H1 (cell line): ENCODE results near the gene FOXP2. TPM values are rescaled to one million over a fixed set of nuclear protein-coding genes. Genes with fewer than 3 reads are reported as not detected.

Experiments
- CTCF ChIA-PET: fragments of 300-600 bp; sonication (Branson Sonifier 250); formaldehyde crosslinking; loops from one replicate; lab custom pipeline; 2021; ENCODE audit not compliant: partially characterized antibody; lab: Charles Lee
- POLR2A ChIA-PET: fragments of 300-600 bp; sonication (Branson Sonifier 250); formaldehyde crosslinking; loops from one replicate; lab custom pipeline; 2021; ENCODE audit warnings: inconsistent platforms; ENCODE audit not compliant: partially characterized antibody; lab: Charles Lee
- DNase-seq, 2 experiments: peaks; one replicate each; pipeline versions ENCODE4 v3.0.0 to v3.0.0-alpha.2; 2010 to 2022; ENCODE audit warnings: low spot score in 2 of 2, low read depth in 1 of 2, mixed read lengths in 1 of 2
- FAIRE-seq: peaks from 2 replicates; lab custom pipeline; 2011; peaks lifted over from hg19 to GRCh38; lab: Jason Lieb, UNC
- H2AFZ ChIP-seq: 2 replicates; pipeline ENCODE4 v1.8.1; 2012; ENCODE audit warnings: low read length, inconsistent platforms
- H2AK5ac ChIP-seq: 2 replicates; pipeline ENCODE4 v1.6.1; 2013; ENCODE audit warnings: low read depth, low read length
- H2BK120ac ChIP-seq: replicated peaks from 2 replicates; pipeline ENCODE3; 2013; ENCODE audit warnings: low read depth, low read length, inconsistent platforms
- H2BK12ac ChIP-seq: 2 replicates; pipeline ENCODE4 v1.6.1; 2013; ENCODE audit warnings: low read depth, low read length
- H2BK15ac ChIP-seq: 2 replicates; pipeline ENCODE4 v1.6.1; 2013; ENCODE audit warnings: low read length
- H2BK20ac ChIP-seq: 2 replicates; pipeline ENCODE4 v1.6.1; 2013; ENCODE audit warnings: low read length
- H2BK5ac ChIP-seq: 2 replicates; pipeline ENCODE4 v1.6.1; 2013; ENCODE audit warnings: low read depth, low read length
- H3K14ac ChIP-seq: 2 replicates; pipeline ENCODE4 v1.6.1; 2013; ENCODE audit warnings: inconsistent platforms; ENCODE audit not compliant: insufficient read length
- H3K18ac ChIP-seq: 2 replicates; pipeline ENCODE4 v1.6.1; 2013; ENCODE audit warnings: low read length; ENCODE audit errors: extremely low read depth
- H3K23ac ChIP-seq: 2 replicates; pipeline ENCODE4 v1.6.1; 2013; ENCODE audit warnings: inconsistent platforms; ENCODE audit not compliant: insufficient read length
- H3K23me2 ChIP-seq: 2 replicates; pipeline ENCODE4 v1.6.1; 2013; ENCODE audit warnings: low read depth, low read length
- H3K27ac ChIP-seq: 2 replicates; pipeline ENCODE4 v1.6.1; 2011; ENCODE audit warnings: low read depth, low read length, inconsistent platforms
- H3K27me3 ChIP-seq, 4 experiments: replicated peaks in 1 of 4; 1 replicate in 1 of 4; 2 replicates in 3 of 4; pipeline versions ENCODE4 v1.6.1 to v1.8.1; 2011 to 2013; ENCODE audit warnings: low read length in 3 of 4, mild to moderate bottlenecking in 3 of 4, inconsistent platforms in 2 of 4, mixed read lengths in 2 of 4, moderate library complexity in 1 of 4; ENCODE audit not compliant: control insufficient read depth in 3 of 4, insufficient read depth in 3 of 4; ENCODE audit errors: extremely low read depth in 1 of 4
- H3K36me3 ChIP-seq, 4 experiments: 2 replicates each; pipeline versions ENCODE4 v1.6.1 to v1.8.1; 2011 to 2013; ENCODE audit warnings: mild to moderate bottlenecking in 4 of 4, low read length in 3 of 4, moderate library complexity in 2 of 4, control low read depth in 1 of 4, inconsistent platforms in 1 of 4; ENCODE audit not compliant: insufficient read depth in 4 of 4, control insufficient read depth in 2 of 4
- H3K4ac ChIP-seq: replicated peaks from 2 replicates; pipeline ENCODE3; 2013; ENCODE audit warnings: low read length, low read depth, mixed read lengths, inconsistent platforms; ENCODE audit not compliant: insufficient read length
- H3K4me1 ChIP-seq, 4 experiments: replicated peaks in 1 of 4; 1 replicate in 1 of 4; 2 replicates in 3 of 4; pipeline versions ENCODE4 v1.6.1 to v1.8.1; 2011 to 2013; ENCODE audit warnings: low read length in 3 of 4, inconsistent platforms in 2 of 4, mixed read lengths in 1 of 4; ENCODE audit not compliant: insufficient read depth in 4 of 4, control insufficient read depth in 3 of 4
- H3K4me2 ChIP-seq, 2 experiments: 2 replicates each; pipeline versions ENCODE4 v1.6.1 to v1.8.1; 2011 to 2013; ENCODE audit warnings: low read depth in 2 of 2, low read length in 2 of 2, control low read depth in 1 of 2, inconsistent platforms in 1 of 2, mild to moderate bottlenecking in 1 of 2; ENCODE audit not compliant: insufficient read depth in 1 of 2
- H3K4me3 ChIP-seq, 4 experiments: fragments of 200-600, 300-600 bp in 1 of 4; sonication (generic), shearing (Covaris generic), sonication (Bioruptor Twin) in 1 of 4; 2 replicates each; pipeline versions ENCODE4 v1.5.1 to v1.8.1; 2011 to 2016; ENCODE audit warnings: low read length in 4 of 4, low read depth in 3 of 4, control low read depth in 2 of 4, inconsistent platforms in 2 of 4, mild to moderate bottlenecking in 2 of 4, mixed read lengths in 1 of 4, moderate library complexity in 1 of 4; ENCODE audit not compliant: insufficient read depth in 2 of 4; ENCODE audit errors: extremely low read depth in 1 of 4
- H3K56ac ChIP-seq: replicated peaks from 2 replicates; pipeline ENCODE3; 2013; ENCODE audit warnings: low read depth, mild to moderate bottlenecking, mixed read lengths, low read length, inconsistent platforms; ENCODE audit not compliant: insufficient read length
- H3K79me1 ChIP-seq: 2 replicates; pipeline ENCODE4 v1.6.1; 2013; ENCODE audit warnings: low read depth, low read length, control low read depth
- H3K79me2 ChIP-seq, 2 experiments: 2 replicates each; pipeline versions ENCODE4 v1.6.1 to v1.8.1; 2012 to 2013; ENCODE audit warnings: low read length in 2 of 2, mild to moderate bottlenecking in 2 of 2, inconsistent platforms in 1 of 2; ENCODE audit not compliant: insufficient read depth in 2 of 2, control insufficient read depth in 1 of 2
- H3K9ac ChIP-seq, 4 experiments: replicated peaks in 1 of 4; 1 replicate in 1 of 4; 2 replicates in 3 of 4; pipeline versions ENCODE4 v1.6.1 to v1.8.1; 2011 to 2013; ENCODE audit warnings: low read depth in 3 of 4, low read length in 3 of 4, control low read depth in 2 of 4, mild to moderate bottlenecking in 2 of 4, moderate library complexity in 2 of 4, inconsistent platforms in 1 of 4; ENCODE audit errors: extremely low read depth in 1 of 4
- H3K9me3 ChIP-seq, 2 experiments: 2 replicates each; pipeline versions ENCODE4 v1.6.1 to v1.8.1; 2012 to 2013; ENCODE audit warnings: mild to moderate bottlenecking in 2 of 2, moderate library complexity in 2 of 2, control low read depth in 1 of 2, inconsistent platforms in 1 of 2, low read depth in 1 of 2, low read length in 1 of 2, mixed read lengths in 1 of 2; ENCODE audit not compliant: insufficient read depth in 2 of 2
- H4K20me1 ChIP-seq, 2 experiments: replicated peaks in 1 of 2; 2 replicates each; pipeline versions ENCODE3 to v1.8.1; 2011 to 2013; ENCODE audit warnings: inconsistent platforms in 2 of 2, low read length in 2 of 2, mild to moderate bottlenecking in 1 of 2; ENCODE audit not compliant: insufficient read depth in 2 of 2, control insufficient read depth in 1 of 2
- H4K5ac ChIP-seq: 2 replicates; pipeline ENCODE4 v1.6.1; 2013; ENCODE audit warnings: low read length, low read depth, mixed read lengths, inconsistent platforms; ENCODE audit not compliant: insufficient read length
- H4K8ac ChIP-seq: 2 replicates; pipeline ENCODE4 v1.8.0; 2013; ENCODE audit warnings: mild to moderate bottlenecking, moderate library complexity, low read length, inconsistent platforms; ENCODE audit not compliant: insufficient read depth; ENCODE audit errors: extremely low read depth
- H4K91ac ChIP-seq: replicated peaks from 2 replicates; pipeline ENCODE3; 2013; ENCODE audit warnings: low read length, mixed read lengths, inconsistent platforms; ENCODE audit not compliant: insufficient read length
- CHD2 ChIP-seq: IDR thresholded peaks from 2 replicates; pipeline ENCODE4 v1.6.1; 2012; ENCODE audit warnings: low read length, improper control_type of control experiment
- FOSL1 ChIP-seq: IDR thresholded peaks from 2 replicates; pipeline ENCODE4 v1.6.1; 2011; ENCODE audit warnings: mild to moderate bottlenecking, low read depth, low read length, moderate library complexity; ENCODE audit not compliant: insufficient read depth
- MAX ChIP-seq: IDR thresholded peaks from 2 replicates; pipeline ENCODE4 v1.6.1; 2012; ENCODE audit warnings: inconsistent platforms
- NANOG ChIP-seq: IDR thresholded peaks from 2 replicates; pipeline ENCODE4 v1.6.1; 2011; ENCODE audit warnings: low read length, low read depth, mild to moderate bottlenecking, inconsistent platforms; ENCODE audit not compliant: insufficient read depth, poor library complexity, severe bottlenecking
- POU5F1 ChIP-seq: IDR thresholded peaks from 2 replicates; pipeline ENCODE4 v1.6.1; 2011; ENCODE audit warnings: low read depth, mild to moderate bottlenecking, low read length, moderate library complexity
- RXRA ChIP-seq: IDR thresholded peaks from 2 replicates; pipeline ENCODE4 v1.6.1; 2011; ENCODE audit warnings: low read depth, mild to moderate bottlenecking, low read length, moderate library complexity; ENCODE audit not compliant: insufficient read depth
- SP4 ChIP-seq: IDR thresholded peaks from 2 replicates; pipeline ENCODE4 v1.6.1; 2012; ENCODE audit warnings: low read length, inconsistent platforms
- USF2 ChIP-seq: IDR thresholded peaks from 2 replicates; pipeline ENCODE4 v1.6.1; 2011; ENCODE audit warnings: low read length, improper control_type of control experiment
- WGBS, 2 experiments: shearing (Covaris generic) in 1 of 2; methylation state at CpG; one replicate each; pipeline versions ENCODE4 v1.1.6 to v1.1.7; 2013 to 2015; ENCODE audit warnings: low lambda C conversion rate in 2 of 2, mixed read lengths in 2 of 2, inconsistent platforms in 1 of 2, low coverage in 1 of 2, missing lambda C conversion rate in 1 of 2; ENCODE audit not compliant: insufficient replicate concordance in 2 of 2, insufficient coverage in 1 of 2, insufficient read length in 1 of 2; ENCODE audit errors: extremely low coverage in 1 of 2, missing lambda C conversion rate in 1 of 2; 5-methylcytosine and 5-hydroxymethylcytosine counted together
- polyA plus RNA-seq, 7 experiments: library from polyadenylated mRNA; depleted of rRNA in 3 of 7; stranded (reverse) in 5 of 7; unstranded in 2 of 7; fragments of >200 nt in 5 of 7; fragments of 200-250 nt in 2 of 7; gene quantifications; 1 replicate in 5 of 7; 2 replicates in 1 of 7; 4 replicates in 1 of 7; pipeline versions ENCODE4 v1.2.1 to v1.2.3, GENCODE V29; 2011 to 2013; ENCODE audit warnings: missing spikeins in 2 of 7, mixed read lengths in 2 of 7
- total RNA-seq: library from RNA; stranded (reverse); fragmentation: NEBNext Ultra II Directional; extraction: Animal tissue kit (Norgen Biotek cat#: 25700); gene quantifications from 2 replicates; pipeline ENCODE4 v1.2.1, GENCODE V29; 2021

The FOXP2 gene
- total and polyA plus RNA-seq, 2 of the 8 experiments (the other 6 are each of a cell fraction or from before 2014, with no cell fraction given): 0.09 to 0.43 TPM

DNA sequence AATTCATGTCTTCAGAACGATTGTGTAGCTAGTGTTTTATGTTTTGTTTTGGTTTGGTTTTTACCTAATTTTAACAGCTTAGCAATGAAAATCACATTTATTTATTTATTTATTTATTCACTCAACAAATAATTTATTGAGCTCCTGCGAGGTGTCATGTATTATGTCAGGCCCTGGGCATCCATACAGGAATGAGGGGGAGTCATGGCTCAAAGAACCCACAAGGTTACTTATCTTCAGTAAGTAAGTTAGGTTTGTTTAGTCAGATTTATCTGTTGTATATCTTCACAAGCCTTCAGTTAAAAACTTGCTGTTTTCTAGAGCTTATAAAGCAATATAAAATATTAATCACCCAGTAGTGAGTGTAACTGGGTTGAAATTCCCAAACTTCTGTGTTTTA, 45.4 kb downstream of the FOXP2 start:
- no peak for FAIRE-seq
- TF ChIP-seq USF2 (no peak), FOSL1 (no peak), CHD2 (no peak), POU5F1 (no peak), SP4 (no peak), NANOG (no peak), MAX (no peak), RXRA (no peak)

More for the DNA sequence above, 45.4 kb downstream of the FOXP2 start:
- no peak overlapping the region for H2BK120ac ChIP-seq
- ChIA-PET POLR2A (no interaction called here), CTCF (no interaction called here)
- no peak overlapping the region for H4K91ac ChIP-seq
- H3K23me2 ChIP-seq: no peaks in the 10 kb centered on the region
- H2BK20ac ChIP-seq: no peak overlapping the region
- H3K79me1 ChIP-seq: no peaks in the 10 kb centered on the region
- H3K36me3 ChIP-seq: no peaks in the 10 kb centered on the region
- H3K18ac ChIP-seq: no peak overlapping the region
- H3K27me3 ChIP-seq: no peaks in the 10 kb centered on the region
- no peak overlapping the region for H3K4me2 ChIP-seq
- H3K56ac ChIP-seq: no peak overlapping the region
- no peaks in the 10 kb centered on the region for H4K20me1 ChIP-seq
- no peak overlapping the region for H3K23ac ChIP-seq
- no peak overlapping the region for H2AFZ ChIP-seq
- no peaks in the 10 kb centered on the region for H3K79me2 ChIP-seq
- no peaks in the 10 kb centered on the region for H3K9me3 ChIP-seq
- DNase-seq: no peak
- H3K27ac ChIP-seq: no peak overlapping the region
- no peaks in the 10 kb centered on the region for H3K4me1 ChIP-seq
- 89% methylated on average over 2 of the region's 2 CpGs; no CpG with 5 or more reads in 1 of the 2 experiments for WGBS, 2 experiments
- H2AK5ac ChIP-seq: no peak overlapping the region
- H3K9ac ChIP-seq: no peak overlapping the region
- H2BK15ac ChIP-seq: no peak overlapping the region
- H2BK5ac ChIP-seq: no peak overlapping the region
- H4K8ac ChIP-seq: no peak overlapping the region
- H3K4ac ChIP-seq: no peak overlapping the region
- no peak overlapping the region for H3K14ac ChIP-seq
- no peak overlapping the region for H4K5ac ChIP-seq
- H3K4me3 ChIP-seq: no peak overlapping the region
- no peak overlapping the region for H2BK12ac ChIP-seq
